IPS DF 6.9 (cell line): ENCODE results near the gene EFNA4.

Experiments used
- DNase-seq: peaks from one replicate; pipeline ENCODE4 v3.0.0-alpha.2; 2013; ENCODE audit warnings: low read depth, low spot score
- H3K27ac ChIP-seq: one replicate; pipeline ENCODE4 v1.5.1; 2013; ENCODE audit warnings: low read length, control low read depth
- H3K27me3 ChIP-seq: 2 replicates; pipeline ENCODE4 v1.6.1; 2013; ENCODE audit warnings: mild to moderate bottlenecking, low read length; ENCODE audit not compliant: control insufficient read depth, insufficient read depth
- H3K36me3 ChIP-seq: 2 replicates; pipeline ENCODE4 v1.6.1; 2013; ENCODE audit warnings: low read length; ENCODE audit not compliant: control insufficient read depth, insufficient read depth
- H3K4me1 ChIP-seq: 2 replicates; pipeline ENCODE4 v1.6.1; 2013; ENCODE audit warnings: low read length; ENCODE audit not compliant: control insufficient read depth, insufficient read depth
- H3K4me3 ChIP-seq: 2 replicates; pipeline ENCODE4 v1.5.1; 2013; ENCODE audit warnings: mild to moderate bottlenecking, low read length
- H3K9me3 ChIP-seq: 2 replicates; pipeline ENCODE4 v1.6.1; 2013; ENCODE audit warnings: low read length, inconsistent platforms; ENCODE audit not compliant: control insufficient read depth, insufficient read depth
- WGBS: extraction: QIAGEN DNeasy Blood & Tissue Kit; methylation state at CpG from one replicate; pipeline ENCODE4 v1.1.7; 2013; ENCODE audit warnings: mixed read lengths, missing lambda C conversion rate; ENCODE audit not compliant: insufficient read length, insufficient coverage; 5-methylcytosine and 5-hydroxymethylcytosine counted together

The EFNA4 gene

DNA sequence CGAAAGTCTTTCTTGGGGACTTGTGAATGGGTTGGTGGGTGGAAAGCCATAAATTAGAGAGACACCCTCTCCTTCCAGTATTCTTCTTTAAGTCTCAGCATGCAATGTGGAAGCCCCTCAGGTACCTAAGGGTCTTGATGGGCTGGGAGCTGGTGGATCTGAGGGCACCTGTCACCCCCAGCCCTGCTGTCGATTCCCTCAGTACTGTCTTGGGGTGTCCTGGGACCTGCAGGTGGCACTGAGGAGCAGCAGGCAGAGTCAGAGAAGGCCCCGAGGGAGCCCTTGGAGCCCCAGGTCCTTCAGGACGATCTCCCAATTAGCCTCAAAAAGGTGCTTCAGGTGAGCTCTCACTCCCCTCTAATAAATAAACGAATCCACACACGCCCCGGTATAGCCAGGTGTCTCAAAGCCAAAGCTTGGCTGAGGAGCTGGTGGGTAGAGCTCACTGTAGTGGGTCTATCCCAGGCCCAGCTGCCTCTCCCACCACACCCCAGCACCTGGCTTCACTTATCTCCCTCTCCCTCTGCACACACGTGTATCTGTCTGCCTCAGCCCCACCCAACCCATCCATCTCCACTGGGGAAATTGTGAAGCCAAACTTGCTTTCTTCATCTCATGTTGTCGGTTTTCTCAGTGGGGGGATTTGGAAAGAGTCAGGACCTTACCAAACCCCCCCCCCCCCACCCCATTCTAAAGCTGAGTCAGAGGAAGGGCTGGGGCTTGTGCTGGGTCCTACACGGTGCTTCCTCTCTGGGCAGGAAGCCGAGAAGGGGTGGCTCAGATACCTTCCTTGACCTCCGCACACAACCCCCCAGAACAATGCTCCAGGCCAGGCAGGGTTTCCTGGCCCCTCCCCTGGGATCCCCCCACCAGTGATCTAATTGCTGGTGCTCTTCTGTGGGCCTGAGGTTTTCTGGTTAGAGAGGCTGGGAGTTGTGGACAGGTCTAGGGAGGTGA lies 10.8 kb upstream of the EFNA4 start:
- H3K27me3 ChIP-seq = peaks cover 5% of the 10 kb centered on the region; the same call in 1 of the 2 replicates
- peaks cover 1% of the 10 kb centered on the region; the same call in 1 of the 2 replicates for H3K36me3 ChIP-seq
- no CpG with 5 or more reads among the region's 12 CpGs for WGBS
- 0 out of 2 replicates have a peak, but pooled peaks cover 3% of the 10 kb centered on the region for H3K4me1 ChIP-seq
- H3K9me3 ChIP-seq = no peaks in the 10 kb centered on the region
- H3K4me3 ChIP-seq = no peak overlapping the region
- no peak for DNase-seq
- no peak overlapping the region for H3K27ac ChIP-seq

GRCh38 chr1:155053531-155054105 lies 9.9 kb upstream of the EFNA4 start:
- Histone ChIP-seq H3K36me3 (peaks cover 3% of the 10 kb centered on the region; the same call in 1 of the 2 replicates), H3K4me3 (no peak overlapping the region), H3K27me3 (peaks cover 5% of the 10 kb centered on the region; the same call in 1 of the 2 replicates), H3K4me1 (0 out of 2 replicates have a peak, but pooled peaks cover 3% of the 10 kb centered on the region), H3K9me3 (no peaks in the 10 kb centered on the region), H3K27ac (no peak overlapping the region)
- no CpG with 5 or more reads among the region's 7 CpGs for WGBS
- no peak for DNase-seq

DNA sequence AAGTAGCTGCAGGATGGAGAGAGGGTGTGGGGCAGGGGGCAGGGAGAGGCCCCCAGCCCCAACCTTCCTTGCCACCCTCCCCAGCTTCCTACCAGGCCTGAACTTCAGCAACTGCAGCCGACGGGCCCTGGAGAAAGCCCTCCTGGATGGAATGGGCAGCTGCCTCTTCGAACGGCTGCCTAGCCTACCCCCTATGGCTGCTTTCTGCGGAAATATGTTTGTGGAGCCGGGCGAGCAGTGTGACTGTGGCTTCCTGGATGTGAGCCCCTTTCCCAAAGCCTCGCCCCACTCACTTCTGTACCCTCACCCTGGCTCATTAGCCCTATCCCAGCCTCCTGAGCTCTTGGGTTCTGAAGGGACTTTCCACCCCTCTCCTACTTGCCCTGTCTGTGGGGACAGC lies 6.4 kb upstream of the EFNA4 start:
- no CpG with 5 or more reads among the region's 8 CpGs for WGBS
- Histone ChIP-seq H3K4me3 (no peak overlapping the region), H3K36me3 (peaks cover 3% of the 10 kb centered on the region; the same call in 1 of the 2 replicates), H3K27ac (no peak overlapping the region), H3K27me3 (peaks cover 3% of the 10 kb centered on the region; the same call in 1 of the 2 replicates), H3K9me3 (no peaks in the 10 kb centered on the region), H3K4me1 (peaks cover 6% of the 10 kb centered on the region)
- no peak for DNase-seq

- H3K4me1 ChIP-seq = peaks cover 5% of the 10 kb centered on the region
- no peak for DNase-seq
- no CpG with 5 or more reads among the region's 13 CpGs for WGBS
- no peak overlapping the region for H3K4me3 ChIP-seq
- no peaks in the 10 kb centered on the region for H3K27me3 ChIP-seq
- no peak overlapping the region for H3K27ac ChIP-seq
- peaks cover 3% of the 10 kb centered on the region; the same call in 1 of the 2 replicates for H3K36me3 ChIP-seq
- no peaks in the 10 kb centered on the region for H3K9me3 ChIP-seq
Observed at GRCh38 chr1:155057788-155058211, 5.7 kb upstream of the EFNA4 start.

DNA sequence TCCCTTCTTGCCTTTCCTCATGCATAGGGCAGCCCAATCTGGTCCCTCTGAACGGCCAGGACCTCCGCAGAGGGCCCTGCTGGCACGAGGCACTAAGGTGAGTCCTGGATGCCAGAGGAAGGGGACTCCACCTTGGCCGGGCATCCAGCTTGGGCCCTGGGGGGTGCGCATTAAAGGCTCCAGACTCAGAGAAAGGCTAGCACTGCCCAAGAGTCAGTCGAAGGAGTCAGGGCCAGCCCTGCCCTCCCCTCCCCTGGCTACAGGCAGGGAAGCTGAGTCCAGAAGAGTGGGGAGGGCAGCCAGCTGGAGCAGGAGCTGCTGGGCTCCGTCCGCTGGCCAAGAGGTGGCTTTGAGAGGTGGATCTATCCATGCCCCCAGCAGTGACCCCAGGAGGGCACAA lies 2.8 kb upstream of the EFNA4 start:
- WGBS = no CpG with 5 or more reads among the region's 8 CpGs
- DNase-seq = no peak
- Histone ChIP-seq H3K9me3 (no peaks in the 10 kb centered on the region), H3K27me3 (no peaks in the 10 kb centered on the region), H3K36me3 (peaks cover 3% of the 10 kb centered on the region; the same call in 1 of the 2 replicates), H3K4me3 (no peak overlapping the region), H3K4me1 (peaks cover 5% of the 10 kb centered on the region), H3K27ac (no peak overlapping the region)

DNA sequence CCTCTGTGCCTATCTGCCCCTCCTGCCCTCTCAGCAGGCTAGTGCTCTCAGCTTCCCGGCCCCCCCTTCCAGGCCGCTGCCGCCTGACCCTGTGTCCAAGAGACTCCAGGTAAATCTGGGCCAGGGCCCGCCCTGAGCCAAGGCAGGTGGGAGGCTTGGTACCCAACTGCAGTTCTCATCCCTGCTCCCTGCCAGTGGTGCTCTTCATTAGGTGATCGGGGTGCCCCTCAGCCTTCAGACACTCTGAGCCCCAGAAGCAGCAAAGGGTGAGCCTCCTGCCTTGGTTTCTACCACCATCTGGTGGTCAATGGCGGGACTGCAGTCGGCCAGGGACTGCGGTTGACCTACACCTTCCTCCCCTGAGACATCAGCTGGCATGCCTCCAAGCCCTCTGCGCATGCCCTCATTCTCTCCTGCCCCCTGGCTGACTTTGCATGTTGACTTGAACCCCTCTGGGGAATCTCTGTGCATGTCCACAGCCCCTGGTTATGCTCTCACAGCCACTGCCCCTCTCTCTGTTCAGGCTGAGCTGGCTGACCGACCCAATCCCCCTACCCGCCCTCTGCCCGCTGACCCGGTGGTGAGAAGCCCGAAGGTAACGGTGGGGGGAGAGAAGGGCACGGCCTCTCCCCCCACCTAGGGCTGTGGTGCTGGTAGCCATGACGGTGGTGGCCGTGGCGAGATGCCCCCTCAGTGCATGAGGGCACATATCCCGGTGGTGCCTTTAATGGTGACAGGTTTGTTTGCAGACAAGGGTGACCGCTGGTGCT lies 2.0 kb upstream of the EFNA4 start:
- no CpG with 5 or more reads among the region's 21 CpGs for WGBS
- no peaks in the 10 kb centered on the region for H3K27me3 ChIP-seq
- H3K36me3 ChIP-seq = peaks cover 7% of the 10 kb centered on the region
- no peaks in the 10 kb centered on the region for H3K9me3 ChIP-seq
- peaks cover 5% of the 10 kb centered on the region for H3K4me1 ChIP-seq
- H3K4me3 ChIP-seq = no peak overlapping the region; the same call in 1 of the 2 replicates
- no peak for DNase-seq
- no peak overlapping the region for H3K27ac ChIP-seq

GRCh38 chr1:155062151-155062686 lies 1.3 kb upstream of the EFNA4 start:
- DNase-seq = no peak
- H3K27ac ChIP-seq = no peak overlapping the region
- no peaks in the 10 kb centered on the region for H3K27me3 ChIP-seq
- WGBS = no CpG with 5 or more reads among the region's 29 CpGs
- H3K4me3 ChIP-seq = peak overlapping the region; percentile 26; the same call in 1 of the 2 replicates
- H3K4me1 ChIP-seq = peaks cover 5% of the 10 kb centered on the region
- peaks cover 7% of the 10 kb centered on the region for H3K36me3 ChIP-seq
- H3K9me3 ChIP-seq = no peaks in the 10 kb centered on the region

DNA sequence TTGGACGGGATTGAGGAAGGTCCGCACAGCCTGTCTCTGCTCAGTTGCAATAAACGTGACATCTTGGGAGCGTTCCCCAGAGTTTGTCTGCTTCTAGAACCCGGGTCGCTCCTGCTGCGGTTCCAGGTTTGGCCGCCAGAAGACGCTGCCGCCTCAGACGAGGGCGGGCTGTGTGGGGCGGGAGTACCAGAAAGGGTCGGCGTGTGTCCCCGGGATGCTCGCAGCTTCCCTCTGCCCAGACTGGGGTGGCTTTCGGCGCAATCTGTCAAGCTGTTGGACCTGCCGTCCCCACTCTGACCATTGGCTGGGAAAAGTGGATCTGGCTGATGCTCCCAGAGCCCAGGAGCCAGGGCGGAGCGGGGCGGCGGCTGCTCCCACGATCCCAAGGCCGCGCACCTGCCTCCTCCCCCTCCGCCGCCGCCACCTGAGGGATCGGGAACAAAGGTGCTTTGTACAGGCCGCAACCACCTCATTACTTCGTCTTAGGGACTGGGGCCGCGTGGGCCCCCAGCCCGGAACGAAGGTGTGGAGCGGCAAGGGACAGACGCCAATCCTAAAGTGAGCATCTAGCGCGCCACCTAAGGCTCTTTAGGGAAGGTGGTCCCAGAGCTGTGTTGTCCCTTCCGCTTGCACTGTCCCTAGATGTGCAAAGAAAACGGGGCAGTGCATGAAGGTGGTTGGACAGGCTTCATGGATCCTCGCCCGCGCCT lies 683 bp upstream of the EFNA4 start:
- no CpG with 5 or more reads among the region's 46 CpGs for WGBS
- H3K27ac ChIP-seq = no peak overlapping the region
- H3K4me1 ChIP-seq = peaks cover 5% of the 10 kb centered on the region

GRCh38 chr1:155064111-155064831 lies 731 bp downstream of the EFNA4 start:
- Histone ChIP-seq H3K27ac (no peak overlapping the region), H3K36me3 (peaks cover 4% of the 10 kb centered on the region; the same call in 1 of the 2 replicates), H3K27me3 (no peaks in the 10 kb centered on the region), H3K4me3 (peak overlapping the region; percentile 97; the same call in 1 of the 2 replicates), H3K4me1 (peaks cover 5% of the 10 kb centered on the region), H3K9me3 (no peaks in the 10 kb centered on the region)
- DNase-seq = no peak
- WGBS = no CpG with 5 or more reads among the region's 14 CpGs

More for the DNA sequence above, 683 bp upstream of the EFNA4 start:
- Histone ChIP-seq H3K4me3 (peak overlapping the region; percentile 97; the same call in 1 of the 2 replicates), H3K27me3 (no peaks in the 10 kb centered on the region), H3K36me3 (peaks cover 5% of the 10 kb centered on the region), H3K9me3 (no peaks in the 10 kb centered on the region)
- DNase-seq = no peak
